Naive B cell (primary cell): Measurements from ENCODE around the gene CD74. TPM values are rescaled to one million over a fixed set of nuclear protein-coding genes. Genes with fewer than 3 reads are reported as not detected.
A peak's percentile ranks its signal among the peaks of the same experiment; 100 is the strongest.

ENCODE experiments used
- ATAC-seq, 2 donors: fragments of 150-1000 bp; cut with Tn5 transposase; 2 replicates each; pipeline ENCODE4 v1.10.0; 2021; ENCODE audit warnings: low read depth in 2 of 2, mild to moderate bottlenecking in 2 of 2, moderate library complexity in 2 of 2
- DNase-seq: peaks from one replicate; pipeline ENCODE4 v3.0.0; 2022
- H3K27ac Mint-ChIP-seq, 6 donors: one replicate each; pipeline ENCODE4 v1.8.0; 2020 to 2022; ENCODE audit warnings: mild to moderate bottlenecking in 6 of 6, mixed read lengths in 6 of 6, moderate library complexity in 5 of 6, inconsistent platforms in 2 of 6
- H3K27me3 Mint-ChIP-seq, 3 donors: one replicate each; pipeline ENCODE4 v1.8.0; 2021 to 2022; ENCODE audit warnings: mixed read lengths in 3 of 3, mild to moderate bottlenecking in 1 of 3
- H3K36me3 Mint-ChIP-seq, 2 donors: one replicate each; pipeline ENCODE4 v1.8.0; 2020 to 2022; ENCODE audit warnings: mixed read lengths in 2 of 2, inconsistent platforms in 1 of 2, mild to moderate bottlenecking in 1 of 2
- H3K4me1 Mint-ChIP-seq, 3 donors: one replicate each; pipeline ENCODE4 v1.8.0; 2020 to 2022; ENCODE audit warnings: mixed read lengths in 3 of 3, inconsistent platforms in 1 of 3, mild to moderate bottlenecking in 1 of 3, moderate library complexity in 1 of 3
- H3K4me3 Mint-ChIP-seq, 8 donors: one replicate each; pipeline ENCODE4 v1.8.0; 2020 to 2022; ENCODE audit warnings: mild to moderate bottlenecking in 8 of 8, mixed read lengths in 8 of 8, moderate library complexity in 8 of 8, inconsistent platforms in 2 of 8
- H3K9me3 Mint-ChIP-seq, 7 donors: one replicate each; pipeline ENCODE4 v1.8.0; 2020 to 2022; ENCODE audit warnings: mixed read lengths in 7 of 7, mild to moderate bottlenecking in 5 of 7, inconsistent platforms in 2 of 7, moderate library complexity in 1 of 7
- polyA plus RNA-seq, 6 donors: library from polyadenylated mRNA; unstranded; fragments of 300-500 nt; fragmentation: Illumina TruSeq; gene quantifications; one replicate each; pipeline ENCODE4 v1.2.3, GENCODE V29; 2021; ENCODE audit warnings: low read depth in 6 of 6

Gene CD74
- polyA plus RNA-seq, 6 donors from 2014 or later: 22,737 to 35,313 (median 25,671) TPM

DNA sequence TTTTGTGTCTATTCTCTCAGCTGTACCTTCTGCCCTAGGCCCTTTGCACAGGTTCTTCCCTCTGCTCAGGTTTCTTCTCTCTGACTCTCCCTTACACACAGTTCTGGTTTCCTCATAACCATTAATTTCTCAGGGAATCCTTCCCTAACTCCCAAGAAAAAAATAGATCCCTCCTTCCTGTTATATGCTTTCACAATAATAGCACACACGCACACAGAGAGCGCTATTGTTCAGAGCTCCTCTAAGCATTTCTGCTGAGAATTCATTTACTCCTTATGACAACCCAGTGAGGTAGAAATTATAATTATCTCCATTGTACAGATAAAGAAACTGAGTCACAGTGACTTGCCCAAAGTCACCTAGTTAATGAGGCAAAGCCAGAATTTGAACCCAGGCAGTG, 56.9 kb downstream of the CD74 start:
- Mint-ChIP-seq H3K4me1 (peaks cover 26 to 49% (median 42%) of the 10 kb centered on the region in 3 donors), H3K4me3 (no peak overlapping the region), H3K27ac (peak overlapping the region in 1 of 6 donors; percentile 3), H3K27me3 (no peaks in the 10 kb centered on the region), H3K36me3 (no peaks in the 10 kb centered on the region), H3K9me3 (no peaks in the 10 kb centered on the region)
- DNase-seq (no peak), ATAC-seq (no peak)

DNA sequence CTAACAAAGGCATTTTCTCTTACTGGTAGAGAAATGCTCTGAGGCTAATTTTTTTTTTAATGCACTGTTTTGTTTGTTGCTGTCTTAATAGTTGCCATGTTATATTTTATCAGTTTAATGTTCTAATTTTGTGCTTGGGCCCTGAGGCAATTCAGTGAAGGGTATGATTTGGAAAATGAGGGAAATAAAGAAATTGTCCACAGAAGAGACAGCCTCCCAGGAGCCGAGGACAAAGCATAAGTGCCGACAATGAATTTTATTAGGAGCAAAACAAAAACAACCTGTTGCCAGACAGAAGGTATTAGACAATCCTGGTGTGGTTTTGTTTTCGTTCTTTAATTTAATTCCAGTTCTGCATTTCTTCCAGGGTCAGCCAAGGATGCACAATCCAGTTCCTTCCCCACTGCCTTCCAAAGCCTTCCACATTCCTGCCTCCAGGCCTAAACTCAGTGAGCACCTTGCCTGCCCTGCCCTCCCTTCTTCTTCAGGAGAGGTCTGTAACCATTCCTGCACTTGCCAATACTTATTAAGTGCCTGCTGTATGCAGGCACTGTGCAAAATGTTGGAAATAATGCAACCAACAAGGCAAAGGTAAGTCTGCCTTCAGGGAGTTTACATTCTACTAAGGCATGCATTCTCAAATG, 59.6 kb downstream of the CD74 start:
- DNase-seq (no peak), ATAC-seq (no peak)
- Mint-ChIP-seq H3K9me3 (no peaks in the 10 kb centered on the region), H3K4me1 (peaks cover 21 to 34% (median 26%) of the 10 kb centered on the region in 3 donors), H3K36me3 (no peaks in the 10 kb centered on the region), H3K27me3 (no peaks in the 10 kb centered on the region), H3K4me3 (no peak overlapping the region), H3K27ac (no peak overlapping the region)

DNA sequence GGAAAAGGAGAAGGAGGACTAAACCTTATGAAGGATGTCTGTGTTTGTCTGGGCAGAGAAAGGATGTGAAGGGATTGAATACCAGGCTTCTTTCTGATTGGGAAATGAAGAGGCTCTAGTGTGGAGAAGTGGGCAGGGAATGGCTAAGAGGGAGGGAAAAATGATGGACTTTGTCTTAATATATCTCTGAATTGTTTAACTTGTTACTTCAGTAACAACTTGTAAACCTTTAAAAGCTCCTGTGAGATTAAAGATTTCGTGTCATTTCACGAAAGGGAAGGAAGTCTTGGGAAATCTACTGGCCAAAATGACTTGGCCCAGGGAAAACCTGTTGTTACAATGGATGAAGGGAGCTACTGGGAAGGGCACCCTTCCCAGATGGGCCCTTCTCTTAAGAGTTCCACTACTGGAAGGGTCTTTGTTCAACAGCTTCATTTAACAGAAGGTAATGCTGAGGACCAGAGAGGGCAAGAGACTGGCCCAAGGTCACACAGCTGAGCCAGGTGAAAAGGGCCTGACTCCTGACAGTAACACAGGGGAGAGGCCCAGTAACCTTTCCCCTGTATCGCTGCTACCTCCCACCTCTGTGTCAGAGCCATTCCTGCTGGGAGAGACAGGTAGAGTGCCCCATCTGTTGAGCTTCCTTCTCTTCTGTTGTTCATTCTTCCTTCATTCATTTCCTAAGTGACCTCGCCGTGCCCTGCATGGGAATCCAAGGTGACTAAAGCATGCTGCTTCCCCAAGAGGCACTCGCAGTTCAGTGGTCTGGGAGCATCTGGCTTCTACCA, 60.3 kb downstream of the CD74 start:
- Mint-ChIP-seq H3K27ac (no peak overlapping the region), H3K4me1 (peaks cover 21 to 30% (median 24%) of the 10 kb centered on the region in 3 donors), H3K4me3 (no peak overlapping the region), H3K36me3 (no peaks in the 10 kb centered on the region), H3K9me3 (no peaks in the 10 kb centered on the region), H3K27me3 (no peaks in the 10 kb centered on the region)
- no peak for DNase-seq
- ATAC-seq: no peak

Other genes starting within 250 kb of the CD74 start
- not detected for gene CDX1, start 246.1 kb downstream of the CD74 start, polyA plus RNA-seq
- not detected for gene SLC6A7, start 222.8 kb downstream of the CD74 start, polyA plus RNA-seq
- gene CAMK2A, start 123.1 kb downstream of the CD74 start, polyA plus RNA-seq: not detected
- not detected for gene ARSI, start 110.0 kb downstream of the CD74 start, polyA plus RNA-seq
- gene TCOF1, start 55.2 kb downstream of the CD74 start, polyA plus RNA-seq: 10 to 100 TPM in 2 of 6 donors, 1 to 10 TPM in 4; 5.1 to 31.2 (median 9.3) TPM
- 1,000 to 10,000 TPM; 4,594 to 6,671 (median 5,653) TPM for gene RPS14, start 36.8 kb upstream of the CD74 start, polyA plus RNA-seq
- gene NDST1, start 95.2 kb upstream of the CD74 start, polyA plus RNA-seq: 1 to 10 TPM in 2 of 6 donors, under 1 TPM in 4; 0.38 to 1.8 (median 0.73) TPM
- gene SYNPO, start 227.8 kb upstream of the CD74 start, polyA plus RNA-seq: 1 to 10 TPM in 5 of 6 donors, under 1 TPM in 1; 0.75 to 1.9 (median 1.4) TPM
- gene MYOZ3, start 248.3 kb upstream of the CD74 start, polyA plus RNA-seq: under 1 TPM in 3 of 6 donors, not detected in 3; 0.11 to 0.20 (median 0.12) TPM